Psoas muscle (tissue), 8 donors: ENCODE data around the gene CCDC88C. TPM values are rescaled to one million over a fixed set of nuclear protein-coding genes. Genes with fewer than 3 reads are reported as not detected.
A peak's percentile ranks its signal among the peaks of the same experiment; 100 is the strongest.

Source experiments
- ATAC-seq, 4 donors: fragments of 200-7000 bp; cut with Tn5 transposase; one replicate each; pipeline ENCODE4 v1.9.1; 2020; ENCODE audit warnings: moderate library complexity in 3 of 4, mild to moderate bottlenecking in 2 of 4
- DNase-seq, 2 donors: peaks; one replicate each; pipeline ENCODE4 v3.0.0-alpha.2; 2020
- H3K27ac ChIP-seq: fragments of 200-600 bp; one replicate; pipeline ENCODE4 v1.8.0; 2022
- H3K27me3 ChIP-seq, 3 donors: fragments of 200-600 bp in 1 of 3; one replicate each; pipeline versions ENCODE4 v1.6.1 to v1.8.0; 2013 to 2022; ENCODE audit warnings: low read length in 2 of 3, mild to moderate bottlenecking in 2 of 3, moderate library complexity in 1 of 3; ENCODE audit not compliant: insufficient read depth in 3 of 3
- H3K36me3 ChIP-seq, 2 donors: fragments of 200-600 bp in 1 of 2; one replicate each; pipeline versions ENCODE4 v1.6.1 to v1.8.0; 2013 to 2022; ENCODE audit warnings: low read depth in 1 of 2, mild to moderate bottlenecking in 1 of 2, moderate library complexity in 1 of 2; ENCODE audit not compliant: insufficient read depth in 1 of 2
- H3K4me1 ChIP-seq: fragments of 200-600 bp; one replicate; pipeline ENCODE4 v1.8.0; 2022
- H3K4me3 ChIP-seq: fragments of 200-600 bp; one replicate; pipeline ENCODE4 v1.8.0; 2022; ENCODE audit warnings: mild to moderate bottlenecking
- H3K9me3 ChIP-seq: fragments of 200-600 bp; one replicate; pipeline ENCODE4 v1.8.0; 2022
- WGBS, 3 donors: extraction: QIAGEN DNeasy Blood & Tissue Kit; methylation state at CpG; one replicate each; pipeline versions ENCODE4 v1.1.6 to v1.1.7; 2013; 5-methylcytosine and 5-hydroxymethylcytosine counted together
- intact Hi-C, 2 donors: fragments of 100-400 bp; cut with DNase I; formaldehyde crosslinking; loops; one replicate each; pipeline versions ENCODE4 v1.11.0 to v1.14.2; 2022
- polyA plus RNA-seq, 3 donors: library from polyadenylated mRNA; stranded (reverse); fragments of 200-250 nt; gene quantifications; one replicate each; pipeline ENCODE4 v1.2.3, GENCODE V29; 2013
- total RNA-seq, 4 donors: library from RNA; stranded (reverse); fragmentation: NEBNext Ultra II Directional in 2 of 4; extraction: Animal tissue kit (Norgen Biotek cat#: 25700) in 2 of 4; gene quantifications; one replicate each; pipeline versions ENCODE4 v1.2.1 to v1.2.4, GENCODE V29; 2021 to 2023
- TF ChIP-seq, protein P1 (sequence below): fragments of 200-600 bp; IDR thresholded peaks from one replicate; pipeline ENCODE4 v1.8.0; 2022; ENCODE audit warnings: antibody characterized with exemption
- donor health status: healthy with polysubstance abuse.
- donor health status: DM: no; HTN: no; CAD: no; lungs with moderate emphysema.
- donor health status: Bipolar disorder and iron deficiency.
- donor health status: healthy.
- donor health status: DM: yes; HTN: yes; CAD: no.
- donor health status: DM: no; HTN: no; CAD: no.
- donor health status: DM: no; HTN: no; CAD: no.
- donor health status: DM: yes; HTN: yes; CAD: no.

Gene CCDC88C
- total and polyA plus RNA-seq, 7 donors, result 0.49 to 3.9 (median 2.4) TPM

DNA sequence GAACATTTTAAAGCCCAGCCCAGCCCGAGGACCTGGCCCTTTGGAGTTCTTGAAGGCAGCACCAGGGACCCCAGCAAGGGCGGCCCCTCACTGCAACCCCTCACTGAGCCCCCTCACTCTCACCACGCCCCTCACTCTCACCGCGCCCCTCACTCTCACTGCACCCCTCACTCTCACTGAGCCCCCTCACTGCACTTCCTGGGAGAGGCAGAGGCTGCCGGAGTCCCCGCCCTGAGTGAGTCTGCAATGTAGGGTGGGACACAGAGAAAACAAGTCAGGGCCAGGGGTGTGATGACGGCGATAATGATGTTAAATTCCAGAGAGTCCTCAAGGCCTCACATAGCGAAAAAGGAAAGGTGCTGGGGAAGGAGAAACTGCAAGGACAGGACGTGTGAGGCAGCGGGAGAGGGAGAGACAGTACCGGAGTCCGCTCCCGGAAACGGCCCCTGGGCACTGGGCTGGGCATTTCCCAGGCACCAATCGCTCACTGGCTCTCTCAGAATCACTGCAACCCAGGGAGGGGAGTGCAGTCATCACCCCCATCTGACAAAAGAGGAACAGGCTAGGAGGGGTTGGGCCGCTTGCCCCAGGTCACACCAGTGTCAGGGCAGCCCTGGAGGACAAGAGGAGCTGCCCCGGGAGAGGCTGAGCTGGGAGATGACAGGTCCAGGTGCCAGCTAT lies 24.9 kb downstream of the CCDC88C start:
- Histone ChIP-seq H3K36me3 (no peaks in the 10 kb centered on the region), H3K4me3 (no peak overlapping the region), H3K9me3 (no peaks in the 10 kb centered on the region), H3K4me1 (no peaks in the 10 kb centered on the region), H3K27me3 (peaks cover 0 to 5% (median 0%) of the 10 kb centered on the region in 3 donors), H3K27ac (no peak overlapping the region)
- WGBS, 3 donors, result 69 to 71% (median 71%) methylated on average over 18 to 19 of the region's 19 CpGs
- TF ChIP-seq, protein P1, sequence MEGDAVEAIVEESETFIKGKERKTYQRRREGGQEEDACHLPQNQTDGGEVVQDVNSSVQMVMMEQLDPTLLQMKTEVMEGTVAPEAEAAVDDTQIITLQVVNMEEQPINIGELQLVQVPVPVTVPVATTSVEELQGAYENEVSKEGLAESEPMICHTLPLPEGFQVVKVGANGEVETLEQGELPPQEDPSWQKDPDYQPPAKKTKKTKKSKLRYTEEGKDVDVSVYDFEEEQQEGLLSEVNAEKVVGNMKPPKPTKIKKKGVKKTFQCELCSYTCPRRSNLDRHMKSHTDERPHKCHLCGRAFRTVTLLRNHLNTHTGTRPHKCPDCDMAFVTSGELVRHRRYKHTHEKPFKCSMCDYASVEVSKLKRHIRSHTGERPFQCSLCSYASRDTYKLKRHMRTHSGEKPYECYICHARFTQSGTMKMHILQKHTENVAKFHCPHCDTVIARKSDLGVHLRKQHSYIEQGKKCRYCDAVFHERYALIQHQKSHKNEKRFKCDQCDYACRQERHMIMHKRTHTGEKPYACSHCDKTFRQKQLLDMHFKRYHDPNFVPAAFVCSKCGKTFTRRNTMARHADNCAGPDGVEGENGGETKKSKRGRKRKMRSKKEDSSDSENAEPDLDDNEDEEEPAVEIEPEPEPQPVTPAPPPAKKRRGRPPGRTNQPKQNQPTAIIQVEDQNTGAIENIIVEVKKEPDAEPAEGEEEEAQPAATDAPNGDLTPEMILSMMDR, result no peak
- DNase-seq, result no peak
- ATAC-seq, result peak in 1 of 4 donors; percentile 25
- intact Hi-C loops, result no loop called here

DNA sequence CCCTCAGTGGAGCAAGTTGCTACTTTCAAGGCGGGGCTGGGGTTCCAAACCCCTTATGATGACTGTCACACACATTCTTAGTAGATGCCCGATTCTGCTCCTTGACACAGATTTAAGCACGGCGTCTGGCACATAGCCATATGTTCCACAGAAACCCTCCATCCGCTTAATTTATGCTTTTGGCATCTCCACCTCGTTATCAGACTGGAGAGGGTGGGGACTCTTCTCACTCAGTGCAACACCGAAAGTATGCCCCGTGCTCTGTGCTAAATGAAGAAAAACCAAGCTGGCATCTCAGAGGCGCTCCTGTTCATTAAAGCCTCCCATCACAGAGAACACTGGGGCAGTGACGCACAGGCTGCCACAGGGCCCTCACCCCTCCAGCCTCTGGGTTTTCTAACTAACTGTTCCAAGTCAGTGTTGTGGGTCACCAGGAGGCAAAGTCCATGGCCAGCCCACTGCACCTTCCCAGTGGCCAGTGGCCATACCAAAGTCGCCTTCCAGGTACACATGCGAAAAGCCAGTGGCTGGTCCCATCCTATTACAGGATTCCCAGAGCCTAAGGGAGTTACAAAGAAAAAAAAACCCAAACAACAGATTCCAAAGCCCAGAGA lies 27.3 kb downstream of the CCDC88C start:
- no peak overlapping the region for H3K27ac ChIP-seq
- no peaks in the 10 kb centered on the region for H3K4me1 ChIP-seq
- no peaks in the 10 kb centered on the region for H3K36me3 ChIP-seq
- TF ChIP-seq, protein P1, result no peak
- 66 to 76% (median 69%) methylated on average over 12 of the region's 12 CpGs for WGBS, 3 donors
- ATAC-seq, result no peak
- intact Hi-C loops, result no loop called here
- no peak overlapping the region for H3K4me3 ChIP-seq
- no peaks in the 10 kb centered on the region for H3K9me3 ChIP-seq
- no peak for DNase-seq
- peaks cover 0 to 3% (median 0%) of the 10 kb centered on the region in 3 donors for H3K27me3 ChIP-seq

DNA sequence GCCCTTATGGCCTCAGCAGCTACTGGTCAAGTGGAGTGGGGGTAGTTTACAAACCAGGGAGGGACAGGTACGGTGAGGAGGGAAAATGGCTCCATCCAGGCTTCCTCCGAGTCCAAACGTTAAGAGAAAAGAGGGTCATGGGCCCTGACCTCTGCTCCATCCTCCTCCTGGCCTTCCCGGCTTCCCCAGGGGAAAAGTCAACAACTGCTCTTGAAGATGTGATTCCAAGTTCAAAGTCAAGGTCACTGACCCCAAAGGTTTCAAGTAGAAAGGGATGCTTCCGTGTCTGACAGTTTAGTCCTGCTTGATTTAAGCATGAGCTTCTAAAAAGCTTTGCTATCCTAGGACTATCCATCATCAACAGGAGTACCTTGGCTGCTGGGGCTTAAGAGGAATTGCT lies 28.5 kb downstream of the CCDC88C start:
- intact Hi-C loops, result no loop called here
- no peak overlapping the region for H3K27ac ChIP-seq
- TF ChIP-seq, protein P1, result no peak
- peaks cover 0 to 3% (median 0%) of the 10 kb centered on the region in 3 donors for H3K27me3 ChIP-seq
- ATAC-seq (no peak), DNase-seq (peak in 1 of 2 donors; percentile 9)
- no peaks in the 10 kb centered on the region for H3K9me3 ChIP-seq
- H3K4me3 ChIP-seq, result no peak overlapping the region
- no peaks in the 10 kb centered on the region for H3K36me3 ChIP-seq
- WGBS, 3 donors, result 82 to 90% (median 89%) methylated on average over 5 of the region's 5 CpGs
- no peaks in the 10 kb centered on the region for H3K4me1 ChIP-seq

DNA sequence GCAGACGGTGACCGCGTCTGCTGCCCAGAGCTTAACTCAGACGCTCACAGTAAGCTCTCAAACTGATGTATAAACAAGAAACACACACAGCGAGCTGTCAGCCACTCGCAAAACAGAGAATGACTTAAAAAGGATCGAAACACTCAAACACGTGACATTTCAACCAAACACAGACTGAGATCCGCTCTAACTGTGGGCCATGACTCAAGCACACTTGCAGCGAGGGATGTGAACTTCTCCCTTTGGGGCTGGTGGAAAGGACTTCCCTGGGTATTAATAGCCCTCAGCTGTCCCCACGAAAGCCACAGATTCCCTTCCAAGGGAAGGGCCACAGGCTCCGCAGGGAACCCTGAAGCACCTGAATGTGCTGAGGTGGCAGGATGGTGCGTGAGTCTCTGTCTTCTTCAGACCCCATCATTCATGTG lies 29.1 kb downstream of the CCDC88C start:
- H3K36me3 ChIP-seq, result no peaks in the 10 kb centered on the region
- intact Hi-C loops, result no loop called here
- ATAC-seq (no peak), DNase-seq (peak in 1 of 2 donors; percentile 13)
- TF ChIP-seq, protein P1, result no peak
- WGBS, 3 donors, result 79 to 85% (median 81%) methylated on average over 13 of the region's 13 CpGs
- H3K9me3 ChIP-seq, result no peaks in the 10 kb centered on the region
- H3K4me3 ChIP-seq, result no peak overlapping the region
- peaks cover 0 to 3% (median 0%) of the 10 kb centered on the region in 3 donors for H3K27me3 ChIP-seq
- no peak overlapping the region for H3K27ac ChIP-seq
- no peaks in the 10 kb centered on the region for H3K4me1 ChIP-seq
